HL-60 (cell line): Measurements from ENCODE around the gene KRT73.

Source experiments
- POLR2AphosphoS5 ChIP-seq: IDR thresholded peaks from 2 replicates; pipeline ENCODE4 v1.6.1; 2012; ENCODE audit warnings: low read depth
- SPI1 ChIP-seq: IDR thresholded peaks from 2 replicates; pipeline ENCODE4 v1.6.1; 2012; ENCODE audit warnings: low read depth, mild to moderate bottlenecking, borderline replicate concordance
- TF ChIP-seq, protein P1 (sequence below): IDR thresholded peaks from one replicate; pipeline ENCODE4 v1.5.1; 2011; ENCODE audit warnings: low read length, control low read depth, inconsistent platforms; ENCODE audit not compliant: insufficient read depth
- TF ChIP-seq, protein P2 (sequence below): IDR thresholded peaks from 2 replicates; pipeline ENCODE4 v1.6.1; 2012; ENCODE audit warnings: low read depth; ENCODE audit not compliant: insufficient replicate concordance

DNA sequence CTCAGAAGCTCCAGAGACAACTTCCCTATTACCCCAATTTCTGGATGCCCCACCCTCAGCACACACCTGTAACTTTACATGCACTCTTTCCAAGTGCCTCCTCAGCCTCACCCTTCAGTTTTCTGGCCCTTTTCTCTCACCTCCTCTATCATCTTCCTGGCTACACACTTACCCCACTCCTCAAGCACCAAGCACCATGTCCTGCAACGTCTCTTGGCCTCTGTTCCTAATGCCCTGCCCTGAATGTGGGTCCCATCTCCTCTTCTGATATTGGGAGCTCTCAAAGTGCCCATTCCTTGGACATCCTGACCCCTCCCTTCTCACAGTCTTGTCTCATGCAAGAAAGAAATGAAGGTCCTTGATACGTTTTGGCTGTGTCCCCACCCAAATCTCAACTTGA, 18.3 kb downstream of the KRT73 start:
- TF ChIP-seq, protein P1, sequence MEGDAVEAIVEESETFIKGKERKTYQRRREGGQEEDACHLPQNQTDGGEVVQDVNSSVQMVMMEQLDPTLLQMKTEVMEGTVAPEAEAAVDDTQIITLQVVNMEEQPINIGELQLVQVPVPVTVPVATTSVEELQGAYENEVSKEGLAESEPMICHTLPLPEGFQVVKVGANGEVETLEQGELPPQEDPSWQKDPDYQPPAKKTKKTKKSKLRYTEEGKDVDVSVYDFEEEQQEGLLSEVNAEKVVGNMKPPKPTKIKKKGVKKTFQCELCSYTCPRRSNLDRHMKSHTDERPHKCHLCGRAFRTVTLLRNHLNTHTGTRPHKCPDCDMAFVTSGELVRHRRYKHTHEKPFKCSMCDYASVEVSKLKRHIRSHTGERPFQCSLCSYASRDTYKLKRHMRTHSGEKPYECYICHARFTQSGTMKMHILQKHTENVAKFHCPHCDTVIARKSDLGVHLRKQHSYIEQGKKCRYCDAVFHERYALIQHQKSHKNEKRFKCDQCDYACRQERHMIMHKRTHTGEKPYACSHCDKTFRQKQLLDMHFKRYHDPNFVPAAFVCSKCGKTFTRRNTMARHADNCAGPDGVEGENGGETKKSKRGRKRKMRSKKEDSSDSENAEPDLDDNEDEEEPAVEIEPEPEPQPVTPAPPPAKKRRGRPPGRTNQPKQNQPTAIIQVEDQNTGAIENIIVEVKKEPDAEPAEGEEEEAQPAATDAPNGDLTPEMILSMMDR = no peak
- TF ChIP-seq, protein P2, sequence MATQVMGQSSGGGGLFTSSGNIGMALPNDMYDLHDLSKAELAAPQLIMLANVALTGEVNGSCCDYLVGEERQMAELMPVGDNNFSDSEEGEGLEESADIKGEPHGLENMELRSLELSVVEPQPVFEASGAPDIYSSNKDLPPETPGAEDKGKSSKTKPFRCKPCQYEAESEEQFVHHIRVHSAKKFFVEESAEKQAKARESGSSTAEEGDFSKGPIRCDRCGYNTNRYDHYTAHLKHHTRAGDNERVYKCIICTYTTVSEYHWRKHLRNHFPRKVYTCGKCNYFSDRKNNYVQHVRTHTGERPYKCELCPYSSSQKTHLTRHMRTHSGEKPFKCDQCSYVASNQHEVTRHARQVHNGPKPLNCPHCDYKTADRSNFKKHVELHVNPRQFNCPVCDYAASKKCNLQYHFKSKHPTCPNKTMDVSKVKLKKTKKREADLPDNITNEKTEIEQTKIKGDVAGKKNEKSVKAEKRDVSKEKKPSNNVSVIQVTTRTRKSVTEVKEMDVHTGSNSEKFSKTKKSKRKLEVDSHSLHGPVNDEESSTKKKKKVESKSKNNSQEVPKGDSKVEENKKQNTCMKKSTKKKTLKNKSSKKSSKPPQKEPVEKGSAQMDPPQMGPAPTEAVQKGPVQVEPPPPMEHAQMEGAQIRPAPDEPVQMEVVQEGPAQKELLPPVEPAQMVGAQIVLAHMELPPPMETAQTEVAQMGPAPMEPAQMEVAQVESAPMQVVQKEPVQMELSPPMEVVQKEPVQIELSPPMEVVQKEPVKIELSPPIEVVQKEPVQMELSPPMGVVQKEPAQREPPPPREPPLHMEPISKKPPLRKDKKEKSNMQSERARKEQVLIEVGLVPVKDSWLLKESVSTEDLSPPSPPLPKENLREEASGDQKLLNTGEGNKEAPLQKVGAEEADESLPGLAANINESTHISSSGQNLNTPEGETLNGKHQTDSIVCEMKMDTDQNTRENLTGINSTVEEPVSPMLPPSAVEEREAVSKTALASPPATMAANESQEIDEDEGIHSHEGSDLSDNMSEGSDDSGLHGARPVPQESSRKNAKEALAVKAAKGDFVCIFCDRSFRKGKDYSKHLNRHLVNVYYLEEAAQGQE = no peak
- TF ChIP-seq POLR2AphosphoS5 (no peak), SPI1 (no peak)
